Left renal cortex interstitium (tissue), 4 donors: ENCODE data around the gene PPP1R14D. TPM values are rescaled to one million over a fixed set of nuclear protein-coding genes. Genes with fewer than 3 reads are reported as not detected.

Source experiments
- DNase-seq, 4 donors: peaks; one replicate each; pipeline ENCODE4 v3.0.0-alpha.2; 2013; ENCODE audit warnings: low read depth in 4 of 4, low spot score in 2 of 4, missing footprints in 1 of 4
- polyA plus RNA-seq, 4 donors: library from polyadenylated mRNA; unstranded; fragments of 120-200 nt; gene quantifications; one replicate each; pipeline ENCODE4 v1.2.1, GENCODE V29; 2013; ENCODE audit not compliant: insufficient read length in 4 of 4

PPP1R14D gene
- polyA plus RNA-seq, 4 donors, result 0.48 to 0.99 (median 0.70) TPM

DNA sequence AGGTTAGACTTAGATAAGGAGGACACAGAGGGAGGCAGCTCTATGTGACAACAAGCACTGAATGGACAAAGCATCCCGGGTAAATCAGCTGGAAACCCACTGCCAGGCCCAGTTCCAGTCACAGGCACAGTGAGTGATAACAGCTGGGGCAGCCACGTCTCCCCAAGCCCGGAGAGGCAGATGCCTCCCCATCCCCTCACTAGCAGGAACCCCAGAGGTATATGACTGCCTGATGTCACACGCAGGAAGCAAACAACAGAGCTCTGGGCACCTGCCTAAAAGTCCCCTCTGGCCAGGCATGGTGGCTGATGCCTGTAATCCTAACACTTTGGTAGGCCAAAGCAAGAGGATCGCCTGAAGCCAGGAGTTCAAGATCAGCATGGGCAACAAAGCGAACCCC, 40.5 kb downstream of the PPP1R14D start:
- DNase-seq, result no peak

DNA sequence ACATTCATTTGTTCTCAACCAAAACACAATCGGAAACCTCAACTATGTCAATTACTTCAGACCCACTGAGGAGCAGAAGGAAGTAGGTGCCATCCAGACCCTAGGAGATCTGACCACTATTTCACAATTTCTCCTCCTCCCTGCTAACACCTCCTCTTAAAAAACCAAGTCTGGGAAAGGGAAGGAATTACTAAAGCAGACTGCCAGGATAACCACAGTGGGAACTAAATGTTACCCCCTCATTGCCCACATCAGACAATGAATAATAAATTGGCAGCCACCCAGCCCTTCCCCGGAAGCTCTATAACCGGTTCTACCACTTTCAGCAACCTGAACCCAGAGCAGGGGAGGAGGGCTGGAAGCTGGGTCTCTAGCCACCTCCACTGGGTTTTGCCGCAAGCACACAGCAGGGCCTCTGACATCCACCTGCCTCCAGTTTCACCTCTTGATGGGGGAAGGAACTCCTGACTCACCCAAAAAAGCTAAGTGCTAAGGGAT, 41.1 kb downstream of the PPP1R14D start:
- DNase-seq, result peak in 1 of 4 donors; percentile 53

DNA sequence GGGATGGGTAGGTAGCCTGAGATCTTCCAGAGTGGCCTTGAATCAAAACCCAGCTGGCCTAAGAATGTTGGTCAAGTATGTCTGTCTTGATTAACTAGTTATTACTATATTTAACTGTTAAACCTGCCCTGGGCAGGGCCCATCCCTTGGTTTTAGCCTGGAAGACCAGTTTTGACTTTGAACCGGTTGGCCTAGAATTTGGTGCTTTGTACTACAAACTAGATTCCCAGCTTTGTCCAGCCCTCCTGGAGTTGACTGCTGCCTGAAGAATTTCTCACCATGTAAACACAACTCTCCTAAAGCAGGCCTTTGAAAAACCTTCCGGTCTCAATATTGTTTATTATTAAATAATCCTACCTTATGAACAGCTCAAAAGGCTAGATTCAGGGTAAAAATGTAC, 42.7 kb downstream of the PPP1R14D start:
- no peak for DNase-seq

GRCh38 chr15:40785164-40785563, 43.3 kb downstream of the PPP1R14D start:
- no peak for DNase-seq

GRCh38 chr15:40782609-40783227, 45.8 kb downstream of the PPP1R14D start:
- no peak for DNase-seq

- no peak for DNase-seq
Observed at GRCh38 chr15:40776537-40777141, 51.9 kb downstream of the PPP1R14D start.

GRCh38 chr15:40775740-40776536, 52.6 kb downstream of the PPP1R14D start:
- no peak for DNase-seq

DNA sequence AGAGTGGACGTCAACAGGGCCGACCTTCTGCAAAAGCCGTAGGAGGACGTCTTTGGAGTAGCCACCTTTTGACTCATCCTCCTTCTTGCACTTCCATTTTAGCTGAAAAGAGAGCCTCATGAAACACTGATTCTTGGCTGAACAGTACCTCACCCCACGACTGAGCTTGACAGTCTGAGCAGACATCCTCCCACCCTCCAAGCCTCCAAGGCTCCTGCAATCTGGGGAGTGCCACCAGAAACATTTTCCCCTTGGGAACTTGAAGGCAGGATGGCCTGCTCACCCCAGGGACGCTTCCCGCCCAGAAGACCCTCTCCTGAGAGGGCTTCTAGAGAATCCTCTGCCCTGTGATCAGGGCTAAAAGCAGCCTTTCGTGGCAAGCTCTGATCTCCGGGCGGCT, 53.5 kb downstream of the PPP1R14D start:
- no peak for DNase-seq

GRCh38 chr15:40773902-40774301, 54.6 kb downstream of the PPP1R14D start:
- DNase-seq, result no peak

GRCh38 chr15:40773496-40773895, 55.0 kb downstream of the PPP1R14D start:
- DNase-seq, result no peak

DNA sequence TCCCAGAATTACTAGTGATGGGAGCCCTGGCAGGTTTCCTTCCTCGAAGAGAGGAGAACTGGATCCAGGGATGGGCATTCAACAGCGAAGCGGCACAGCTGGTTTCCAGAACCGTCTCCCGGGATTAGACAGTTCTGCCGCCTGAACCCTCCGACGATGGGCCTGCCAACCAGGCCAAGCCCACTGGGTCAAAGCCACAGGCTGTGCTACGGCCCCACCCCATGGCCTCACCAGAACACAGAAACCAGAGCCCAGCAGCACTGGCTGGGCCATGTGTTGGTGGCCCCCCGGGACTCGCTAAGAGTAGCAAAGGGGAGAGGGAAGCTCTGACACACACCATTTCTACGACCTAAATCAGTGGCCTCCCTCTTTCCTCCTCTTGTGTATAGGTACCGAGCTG, 56.5 kb downstream of the PPP1R14D start:
- no peak for DNase-seq

- no peak for DNase-seq
Observed at GRCh38 chr15:40771242-40771641, 57.3 kb downstream of the PPP1R14D start.

- DNase-seq, result no peak
Observed at GRCh38 chr15:40770147-40770721, 58.3 kb downstream of the PPP1R14D start.

DNA sequence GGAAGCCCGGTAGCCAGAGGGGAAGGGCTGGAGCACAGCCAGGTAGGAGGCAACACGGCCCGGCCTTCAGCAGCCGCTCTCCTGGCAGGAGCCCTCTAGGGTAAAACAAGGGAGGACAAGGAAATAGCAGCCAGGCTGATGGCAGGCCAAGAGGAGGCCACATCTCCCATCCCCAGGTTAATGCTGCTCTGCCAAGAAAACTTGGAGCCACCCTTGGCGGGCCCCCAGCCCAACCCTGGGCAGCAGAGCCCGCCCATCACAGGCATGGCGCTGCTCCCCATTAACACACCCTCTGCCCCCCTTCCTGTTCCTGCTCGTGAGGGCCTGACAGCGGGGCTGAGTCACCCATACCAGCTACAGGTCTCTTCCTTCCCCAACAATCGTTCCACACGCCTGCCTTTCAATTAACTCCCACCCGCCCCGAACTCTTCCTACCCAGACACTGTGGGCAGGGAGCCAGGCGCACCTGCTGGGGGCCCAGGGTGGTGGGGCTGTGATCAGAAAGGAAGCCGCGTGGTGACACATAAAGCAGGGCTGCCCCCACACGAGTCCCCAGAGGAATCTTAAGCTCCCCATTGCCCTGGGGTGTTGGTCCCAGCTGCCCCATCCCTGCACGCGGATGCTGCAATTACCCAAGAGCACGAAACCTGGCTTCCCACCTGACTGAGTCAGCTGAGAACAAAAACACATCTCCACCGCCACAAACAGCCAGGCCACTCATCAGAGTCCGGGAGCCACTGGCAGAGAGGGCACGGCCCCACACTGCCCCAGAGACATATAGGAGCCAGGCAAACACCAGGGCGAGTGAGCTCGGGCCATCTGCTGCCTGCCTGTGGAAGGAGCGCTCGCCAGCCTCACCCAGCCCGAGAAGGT, 59.0 kb downstream of the PPP1R14D start, which contains the start of gene C15orf62:
Gene C15orf62, plus strand, starts transcription at position 707 of the 873 bp plus-strand sequence. CDS start 516 bp downstream, outside the sequence.
- DNase-seq, result no peak

DNA sequence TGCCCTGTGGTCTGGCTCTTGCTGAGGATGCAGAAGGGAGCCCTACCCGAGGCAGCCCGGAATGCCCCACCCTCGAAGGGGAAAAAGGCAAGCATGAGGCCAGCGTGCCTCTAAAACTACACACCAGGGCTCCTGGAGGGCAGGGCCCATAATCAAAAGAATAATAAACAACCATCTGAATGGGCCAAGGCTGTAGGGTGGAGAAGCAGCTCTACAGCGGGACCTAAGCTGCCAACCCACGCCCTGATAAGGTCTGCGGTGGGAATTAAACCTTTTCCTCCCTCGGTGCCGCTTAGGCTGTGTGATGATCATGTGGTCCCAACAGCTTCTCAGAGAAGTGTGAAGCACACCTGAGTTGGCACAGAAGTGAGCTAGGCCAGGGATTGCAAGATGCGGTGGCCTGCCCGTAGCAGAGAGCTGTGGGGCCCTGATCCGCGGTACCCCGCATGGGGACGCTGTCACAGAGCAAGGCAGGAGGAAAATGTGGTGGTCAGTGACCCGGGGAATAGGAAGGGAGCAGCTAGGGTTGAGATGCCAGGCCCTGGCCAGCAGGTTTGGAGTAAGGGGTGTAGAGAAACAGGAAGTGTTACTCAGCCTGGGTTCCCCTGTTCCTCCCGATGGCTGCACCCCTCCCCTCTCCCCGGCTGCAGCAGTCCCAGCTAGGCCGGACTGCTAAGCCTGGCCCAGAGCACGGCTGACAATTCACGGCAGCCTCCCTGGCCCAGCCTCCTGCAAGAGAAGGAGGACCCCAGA, 59.8 kb downstream of the PPP1R14D start:
- no peak for DNase-seq

- DNase-seq, result no peak
Observed at GRCh38 chr15:40767838-40768500, 60.5 kb downstream of the PPP1R14D start.

- no peak for DNase-seq
Observed at GRCh38 chr15:40766906-40767837, 61.3 kb downstream of the PPP1R14D start.
